PC-9 (cell line): ENCODE results near the gene THBS3. TPM values are rescaled to one million over a fixed set of nuclear protein-coding genes. Genes with fewer than 3 reads are reported as not detected.
A peak's percentile ranks its signal among the peaks of the same experiment; 100 is the strongest.
"Not testable (repeated sequence)": the region's sequence is repeated elsewhere in the genome, so short reads cannot be mapped to it uniquely, and the experiment has no call there.

Experiments used
- BruUV-seq: library from RNA; stranded (reverse); fragments of 400-500 nt; replicated peaks from 2 replicates; lab custom pipeline; 2021; lab: Mats Ljungman, UMichigan
- CTCF ChIA-PET: fragments of 300-600 bp; sonication (Branson Sonifier 250); formaldehyde crosslinking; loops from one replicate; lab custom pipeline; 2022; ENCODE audit warnings: antibody characterized with exemption; lab: Charles Lee
- POLR2A ChIA-PET: fragments of 300-600 bp; sonication (Branson Sonifier 250); formaldehyde crosslinking; loops from one replicate; lab custom pipeline; 2022; ENCODE audit warnings: antibody characterized with exemption; ENCODE audit not compliant: unreplicated experiment; lab: Charles Lee
- DNase-seq, 2 experiments: peaks; one replicate each; pipeline versions ENCODE4 v3.0.0 to v3.0.0-alpha.2; 2015 to 2022; ENCODE audit warnings: mixed read lengths in 1 of 2
- H2AFZ ChIP-seq: fragments of 200-600 bp; sonication (generic); 2 replicates; pipeline ENCODE4 v1.8.1; 2017; ENCODE audit warnings: antibody characterized with exemption
- H3F3A ChIP-seq: fragments of 200-600 bp; sonication (generic); 2 replicates; pipeline ENCODE4 v1.8.1; 2017; ENCODE audit warnings: antibody characterized with exemption, mild to moderate bottlenecking, low read depth; ENCODE audit not compliant: insufficient read depth
- H3K27ac ChIP-seq: fragments of 200-600 bp; sonication (generic); 2 replicates; pipeline ENCODE4 v1.6.1; 2016; ENCODE audit warnings: mixed run types
- H3K27me3 ChIP-seq: fragments of 200-600 bp; sonication (generic); 2 replicates; pipeline ENCODE4 v1.6.1; 2016; ENCODE audit warnings: low read depth, mixed run types; ENCODE audit not compliant: insufficient read depth
- H3K36me3 ChIP-seq: fragments of 200-600 bp; sonication (generic); 2 replicates; pipeline ENCODE4 v1.6.1; 2016; ENCODE audit warnings: low read depth, mixed run types
- H3K4me1 ChIP-seq: fragments of 200-600 bp; sonication (generic); replicated peaks from 2 replicates; pipeline ENCODE4 v1.6.1; 2016; ENCODE audit warnings: mixed run types; ENCODE audit not compliant: insufficient read depth
- H3K4me2 ChIP-seq: fragments of 200-600 bp; sonication (generic); 2 replicates; pipeline ENCODE4 v1.6.1; 2017; ENCODE audit warnings: mixed run types
- H3K4me3 ChIP-seq: fragments of 200-600 bp; sonication (generic); 2 replicates; pipeline ENCODE4 v1.6.1; 2016; ENCODE audit warnings: mixed run types
- H3K79me2 ChIP-seq: fragments of 200-600 bp; sonication (generic); 2 replicates; pipeline ENCODE4 v1.6.1; 2017; ENCODE audit warnings: low read depth, mixed run types
- H3K9me2 ChIP-seq: fragments of 200-600 bp; sonication (generic); 2 replicates; pipeline ENCODE4 v1.8.1; 2017; ENCODE audit warnings: mild to moderate bottlenecking; ENCODE audit not compliant: insufficient read depth
- H3K9me3 ChIP-seq: fragments of 200-600 bp; sonication (generic); 2 replicates; pipeline ENCODE4 v1.8.1; 2016; ENCODE audit warnings: low read depth; ENCODE audit not compliant: insufficient read depth
- H4K20me1 ChIP-seq: fragments of 200-600 bp; sonication (generic); 2 replicates; pipeline ENCODE4 v1.8.1; 2017; ENCODE audit not compliant: insufficient read depth
- EZH2 ChIP-seq: fragments of 200-600 bp; sonication (generic); IDR thresholded peaks from 2 replicates; pipeline ENCODE4 v1.8.0; 2017; ENCODE audit warnings: antibody characterized with exemption, low read depth
- intact Hi-C: fragments of 100-400 bp; cut with micrococcal nuclease; formaldehyde crosslinking; loops from one replicate; pipeline ENCODE4 v1.10.0; 2022; ENCODE audit not compliant: unreplicated experiment
- total RNA-seq: library from RNA; stranded (reverse); gene quantifications from 2 replicates; pipeline ENCODE4 v1.2.3, GENCODE V29; 2021
- TF ChIP-seq, protein P1 (sequence below): fragments of 200-600 bp; sonication (generic); conservative IDR thresholded peaks from 2 replicates; pipeline ENCODE4 v1.6.1; 2017; ENCODE audit warnings: mixed run types, antibody characterized with exemption, mild to moderate bottlenecking, moderate library complexity

The THBS3 gene
- total RNA-seq, 1 experiment from 2014 or later: 45.4 TPM

DNA sequence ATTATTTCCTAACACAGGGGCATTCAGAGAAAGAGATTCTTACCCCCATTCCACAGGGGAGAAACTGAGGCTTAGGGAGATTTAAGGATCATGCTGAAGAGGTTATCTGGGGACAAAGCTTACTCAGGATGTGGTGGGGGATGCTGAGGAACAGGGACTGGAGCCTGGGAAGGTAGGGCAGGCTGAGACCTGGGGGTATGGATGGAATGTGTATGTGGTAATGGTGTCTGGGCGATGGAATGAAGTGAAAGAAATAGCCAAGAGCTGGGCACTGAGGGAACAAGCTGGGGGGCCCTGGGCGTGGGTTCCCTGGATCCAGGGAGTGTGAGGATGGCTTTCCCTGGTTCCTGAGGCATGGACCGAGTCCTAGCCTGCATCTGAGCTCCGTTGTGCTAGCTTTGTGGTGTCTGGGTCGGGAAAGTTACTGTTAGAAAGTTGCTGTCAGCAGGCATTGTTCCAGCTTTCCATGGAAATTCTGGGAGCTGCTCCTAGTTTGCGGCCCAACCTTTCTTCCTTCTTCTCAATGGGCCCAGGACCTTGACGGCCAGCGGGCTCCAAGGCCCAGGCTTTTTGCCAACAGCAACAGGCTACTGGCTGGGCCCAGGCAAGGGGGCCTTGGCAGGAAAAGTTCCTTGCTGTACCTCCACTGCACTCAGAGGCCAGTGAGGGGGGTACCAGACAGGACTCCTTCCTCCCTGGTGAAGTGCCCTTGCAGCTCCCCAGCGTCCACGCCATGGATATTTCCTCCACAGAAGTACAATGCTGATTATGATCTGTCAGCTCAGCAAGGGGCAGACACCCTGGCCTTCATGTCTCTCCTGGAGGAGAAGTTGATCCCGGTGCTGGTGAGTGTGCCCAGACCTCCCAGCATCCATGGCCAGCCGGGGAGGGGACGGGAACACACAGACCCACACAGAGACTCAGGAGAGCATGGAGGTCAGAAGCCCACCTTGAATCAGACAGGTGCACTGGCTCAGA lies 24.6 kb upstream of the THBS3 start:
- H3K9me2 ChIP-seq, H4K20me1 ChIP-seq, H3K4me1 ChIP-seq, H3K27me3 ChIP-seq, H3K79me2 ChIP-seq, H3K36me3 ChIP-seq, H3K4me2 ChIP-seq, H3K4me3 ChIP-seq, intact Hi-C loops, DNase-seq, POLR2A ChIA-PET, H3F3A ChIP-seq, H3K9me3 ChIP-seq, BruUV-seq, H3K27ac ChIP-seq, H2AFZ ChIP-seq, CTCF ChIA-PET: not testable (repeated sequence)

DNA sequence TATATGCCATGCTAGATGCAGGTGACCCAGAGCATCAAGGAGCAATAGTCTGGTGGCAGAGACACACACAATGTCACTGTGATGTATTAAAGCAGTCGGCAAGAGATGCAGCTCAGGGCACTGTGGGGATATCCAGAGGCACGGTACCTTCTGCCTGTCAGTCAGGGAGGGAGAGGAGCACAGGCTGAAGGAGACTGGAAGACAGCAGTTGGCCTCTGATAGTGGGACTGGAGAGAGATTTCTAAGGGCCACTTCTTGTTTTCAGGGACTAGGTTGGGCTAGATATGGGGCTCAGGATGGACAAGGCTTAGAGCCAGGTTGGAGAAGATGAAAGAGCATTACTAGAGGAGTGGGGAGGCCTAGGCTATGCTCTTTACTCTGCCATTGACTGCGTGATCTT lies 23.6 kb upstream of the THBS3 start:
- BruUV-seq, H4K20me1 ChIP-seq, CTCF ChIA-PET: not testable (repeated sequence)

DNA sequence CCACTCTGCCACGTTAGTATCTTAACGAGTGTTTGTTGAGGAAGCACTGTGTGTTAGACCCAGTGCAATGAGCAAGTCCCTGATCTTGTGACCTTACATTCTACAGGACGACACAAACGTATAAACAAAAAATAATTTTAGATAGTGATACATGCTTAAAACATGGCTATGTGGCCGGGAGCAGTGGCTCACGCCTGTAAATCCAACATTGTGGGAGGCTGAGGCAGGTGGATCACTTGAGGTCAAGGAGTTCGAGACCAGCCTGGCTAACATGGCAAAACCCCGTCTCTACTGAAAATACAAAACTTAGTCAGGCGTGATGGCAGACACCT lies 20.4 kb upstream of the THBS3 start:
- Histone ChIP-seq H3F3A (peaks cover 39% of the 10 kb centered on the region), H3K27me3 (no peaks in the 10 kb centered on the region), H3K4me2 (peak overlapping the region; percentile 90), H3K79me2 (peaks cover 24% of the 10 kb centered on the region), H3K36me3 (no peaks in the 10 kb centered on the region), H4K20me1 (no peaks in the 10 kb centered on the region), H3K27ac (no peak overlapping the region), H3K9me3 (no peaks in the 10 kb centered on the region), H3K9me2 (no peaks in the 10 kb centered on the region), H3K4me3 (no peak overlapping the region; the same call in 1 of the 2 replicates), H2AFZ (peak overlapping the region; percentile 55; the same call in 1 of the 2 replicates), H3K4me1 (peaks cover 39% of the 10 kb centered on the region)
- BruUV-seq: no TSS peak
- intact Hi-C loops: loop anchor here (5.0 kb wide), 1 partner anchor 36 kb away; no protein-coding TSS in a partner anchor
- ChIA-PET POLR2A (interaction anchor here (0.6 kb wide), 1 partner anchor 19 kb away, joined by 7 read pairs; no protein-coding TSS in a partner anchor), CTCF (interaction anchor here (0.6 kb wide), 1 partner anchor 497 kb away, joined by 4 read pairs; no protein-coding TSS in a partner anchor)
- TF ChIP-seq, protein P1, sequence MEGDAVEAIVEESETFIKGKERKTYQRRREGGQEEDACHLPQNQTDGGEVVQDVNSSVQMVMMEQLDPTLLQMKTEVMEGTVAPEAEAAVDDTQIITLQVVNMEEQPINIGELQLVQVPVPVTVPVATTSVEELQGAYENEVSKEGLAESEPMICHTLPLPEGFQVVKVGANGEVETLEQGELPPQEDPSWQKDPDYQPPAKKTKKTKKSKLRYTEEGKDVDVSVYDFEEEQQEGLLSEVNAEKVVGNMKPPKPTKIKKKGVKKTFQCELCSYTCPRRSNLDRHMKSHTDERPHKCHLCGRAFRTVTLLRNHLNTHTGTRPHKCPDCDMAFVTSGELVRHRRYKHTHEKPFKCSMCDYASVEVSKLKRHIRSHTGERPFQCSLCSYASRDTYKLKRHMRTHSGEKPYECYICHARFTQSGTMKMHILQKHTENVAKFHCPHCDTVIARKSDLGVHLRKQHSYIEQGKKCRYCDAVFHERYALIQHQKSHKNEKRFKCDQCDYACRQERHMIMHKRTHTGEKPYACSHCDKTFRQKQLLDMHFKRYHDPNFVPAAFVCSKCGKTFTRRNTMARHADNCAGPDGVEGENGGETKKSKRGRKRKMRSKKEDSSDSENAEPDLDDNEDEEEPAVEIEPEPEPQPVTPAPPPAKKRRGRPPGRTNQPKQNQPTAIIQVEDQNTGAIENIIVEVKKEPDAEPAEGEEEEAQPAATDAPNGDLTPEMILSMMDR: no peak
- TF ChIP-seq EZH2: no peak
- DNase-seq: no peak

More for the DNA sequence above, 23.6 kb upstream of the THBS3 start:
- H3F3A ChIP-seq, H3K79me2 ChIP-seq, H3K27ac ChIP-seq, H3K9me2 ChIP-seq, POLR2A ChIA-PET, H3K4me1 ChIP-seq, H3K4me3 ChIP-seq, intact Hi-C loops, H3K36me3 ChIP-seq, H3K27me3 ChIP-seq, H3K4me2 ChIP-seq, H3K9me3 ChIP-seq, DNase-seq, H2AFZ ChIP-seq: not testable (repeated sequence)
